GM18867 (cell line): ENCODE results near the gene RAPGEF1.
A peak's percentile ranks its signal among the peaks of the same experiment; 100 is the strongest.

ENCODE experiments used
- ATAC-seq: cut with Tn5 transposase; IDR thresholded peaks from one replicate; pipeline ENCODE4 v1.9.1; 2021; ENCODE audit warnings: mild to moderate bottlenecking, moderate library complexity; ENCODE audit not compliant: unreplicated experiment

RAPGEF1 gene, protein sequence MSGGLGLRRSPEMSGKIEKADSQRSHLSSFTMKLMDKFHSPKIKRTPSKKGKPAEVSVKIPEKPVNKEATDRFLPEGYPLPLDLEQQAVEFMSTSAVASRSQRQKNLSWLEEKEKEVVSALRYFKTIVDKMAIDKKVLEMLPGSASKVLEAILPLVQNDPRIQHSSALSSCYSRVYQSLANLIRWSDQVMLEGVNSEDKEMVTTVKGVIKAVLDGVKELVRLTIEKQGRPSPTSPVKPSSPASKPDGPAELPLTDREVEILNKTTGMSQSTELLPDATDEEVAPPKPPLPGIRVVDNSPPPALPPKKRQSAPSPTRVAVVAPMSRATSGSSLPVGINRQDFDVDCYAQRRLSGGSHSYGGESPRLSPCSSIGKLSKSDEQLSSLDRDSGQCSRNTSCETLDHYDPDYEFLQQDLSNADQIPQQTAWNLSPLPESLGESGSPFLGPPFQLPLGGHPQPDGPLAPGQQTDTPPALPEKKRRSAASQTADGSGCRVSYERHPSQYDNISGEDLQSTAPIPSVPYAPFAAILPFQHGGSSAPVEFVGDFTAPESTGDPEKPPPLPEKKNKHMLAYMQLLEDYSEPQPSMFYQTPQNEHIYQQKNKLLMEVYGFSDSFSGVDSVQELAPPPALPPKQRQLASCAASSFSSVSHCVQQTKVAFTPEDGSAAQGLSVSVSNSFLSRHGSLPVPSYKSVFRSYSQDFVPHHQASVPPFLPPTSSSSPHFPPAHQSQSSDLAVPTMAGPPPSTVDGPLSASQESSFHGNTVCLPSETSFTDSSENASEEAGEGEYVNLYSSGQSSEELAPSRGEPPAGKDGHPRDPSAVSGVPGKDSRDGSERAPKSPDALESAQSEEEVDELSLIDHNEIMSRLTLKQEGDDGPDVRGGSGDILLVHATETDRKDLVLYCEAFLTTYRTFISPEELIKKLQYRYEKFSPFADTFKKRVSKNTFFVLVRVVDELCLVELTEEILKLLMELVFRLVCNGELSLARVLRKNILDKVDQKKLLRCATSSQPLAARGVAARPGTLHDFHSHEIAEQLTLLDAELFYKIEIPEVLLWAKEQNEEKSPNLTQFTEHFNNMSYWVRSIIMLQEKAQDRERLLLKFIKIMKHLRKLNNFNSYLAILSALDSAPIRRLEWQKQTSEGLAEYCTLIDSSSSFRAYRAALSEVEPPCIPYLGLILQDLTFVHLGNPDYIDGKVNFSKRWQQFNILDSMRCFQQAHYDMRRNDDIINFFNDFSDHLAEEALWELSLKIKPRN (N-terminal part only)

GRCh38 chr9:131739959-131740648 is at the start of gene RAPGEF1:
TSS of gene RAPGEF1 (minus strand) at chr9:131740076. CDS start at chr9:131739830, 246 bp downstream.
- peak; percentile 50 for ATAC-seq

GRCh38 chr9:131788851-131789250 is 49.0 kb upstream of the RAPGEF1 start:
- ATAC-seq = no peak

GRCh38 chr9:131787838-131788237 is 48.0 kb upstream of the RAPGEF1 start:
- ATAC-seq = no peak

DNA sequence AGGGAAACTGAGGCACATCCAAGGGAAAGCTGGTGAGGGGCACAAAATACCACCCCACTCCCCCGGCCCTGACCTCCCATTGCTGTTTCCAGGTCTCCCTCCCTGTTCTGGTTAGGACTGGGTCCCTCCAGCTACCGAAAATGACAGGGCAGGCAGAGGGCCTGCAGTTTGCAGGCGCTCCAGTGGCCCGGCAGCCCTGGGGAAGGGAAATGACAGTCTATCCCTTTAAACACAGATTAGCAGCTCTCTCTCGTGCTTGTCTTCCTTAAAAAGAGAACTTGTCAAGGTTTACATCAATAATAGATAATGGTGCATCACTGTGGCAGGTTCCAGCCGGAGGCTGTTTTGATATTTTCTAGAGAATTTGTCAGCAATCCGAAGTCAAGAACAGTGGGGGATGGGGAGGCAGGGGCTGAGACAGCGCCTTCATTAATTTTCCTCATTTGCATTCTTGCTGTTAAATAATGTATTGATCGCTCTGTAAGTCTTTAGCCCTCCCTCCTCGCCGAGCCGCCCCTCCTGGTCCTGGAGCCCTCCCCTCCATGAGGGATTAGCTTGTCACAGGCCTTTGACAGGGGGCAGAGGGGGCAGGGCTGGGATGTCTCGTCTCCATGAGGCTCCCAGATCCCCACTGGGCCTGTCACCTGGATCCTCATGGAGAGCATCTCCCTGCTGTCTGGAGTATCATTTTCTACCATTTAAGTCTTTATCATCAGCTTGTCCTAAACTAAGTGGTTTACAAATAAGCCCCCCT is 45.0 kb upstream of the RAPGEF1 start:
- ATAC-seq = no peak

- no peak for ATAC-seq
These were observed 41.2 kb upstream of the RAPGEF1 start for GRCh38 chr9:131781069-131781468.

DNA sequence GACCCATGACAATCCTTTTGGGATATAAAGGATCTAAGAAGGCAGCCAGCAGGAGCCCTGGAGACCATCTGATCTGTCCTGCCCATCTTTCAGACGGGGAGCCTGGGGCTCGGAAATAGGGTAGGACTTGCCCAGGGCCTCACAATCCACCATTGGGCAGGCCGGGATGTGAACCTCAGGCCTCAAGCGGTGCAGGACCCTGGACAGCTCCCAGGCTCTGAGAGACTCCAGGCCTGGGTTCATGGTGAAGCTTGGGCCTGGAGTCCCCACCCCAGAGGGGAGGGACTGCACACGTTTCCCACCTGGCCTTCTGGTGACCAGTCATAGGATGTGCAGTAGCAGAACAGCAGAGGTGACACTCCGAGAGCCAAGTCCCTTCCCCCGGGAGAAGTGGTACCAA is 36.6 kb upstream of the RAPGEF1 start:
- no peak for ATAC-seq

DNA sequence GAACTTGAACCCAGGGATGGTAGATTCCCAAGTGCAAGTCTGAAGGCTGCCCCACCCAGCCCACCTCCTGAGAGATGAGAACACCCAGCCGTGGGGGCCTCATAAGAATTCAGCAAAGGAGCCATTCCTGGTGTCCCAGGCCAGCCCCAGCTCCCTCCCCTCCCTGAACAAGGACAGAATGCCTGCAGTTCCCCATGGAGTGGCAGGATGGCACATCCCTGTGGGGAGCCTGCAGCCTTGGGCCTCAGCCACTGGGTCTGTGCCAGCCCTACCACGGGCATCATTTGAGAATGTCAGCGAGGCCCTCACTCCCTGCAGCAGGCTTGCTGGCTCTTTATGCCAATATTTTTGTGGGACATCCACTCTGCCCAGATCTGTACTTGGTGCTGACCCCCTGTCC is 36.2 kb upstream of the RAPGEF1 start:
- no peak for ATAC-seq

DNA sequence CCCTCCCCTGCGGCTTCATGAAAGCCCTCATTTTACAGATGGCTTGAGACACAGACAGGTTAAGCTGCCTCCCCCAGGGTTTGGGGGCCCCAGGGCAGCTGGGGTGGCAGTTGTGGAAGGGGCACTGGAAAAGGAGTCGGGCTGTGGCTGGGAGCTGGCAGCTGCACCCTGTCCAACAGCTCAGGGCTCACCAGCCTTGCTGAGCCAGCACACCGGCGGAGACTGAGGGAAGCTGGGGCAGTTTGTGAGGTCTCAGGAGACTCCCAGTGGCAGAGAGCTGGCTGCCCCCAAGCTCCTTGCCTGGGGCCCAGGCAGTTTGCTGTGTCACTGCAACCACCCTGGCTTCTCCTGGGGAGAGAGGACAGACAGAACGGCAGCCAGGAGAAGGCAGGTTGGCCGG is 34.8 kb upstream of the RAPGEF1 start:
- ATAC-seq = no peak

DNA sequence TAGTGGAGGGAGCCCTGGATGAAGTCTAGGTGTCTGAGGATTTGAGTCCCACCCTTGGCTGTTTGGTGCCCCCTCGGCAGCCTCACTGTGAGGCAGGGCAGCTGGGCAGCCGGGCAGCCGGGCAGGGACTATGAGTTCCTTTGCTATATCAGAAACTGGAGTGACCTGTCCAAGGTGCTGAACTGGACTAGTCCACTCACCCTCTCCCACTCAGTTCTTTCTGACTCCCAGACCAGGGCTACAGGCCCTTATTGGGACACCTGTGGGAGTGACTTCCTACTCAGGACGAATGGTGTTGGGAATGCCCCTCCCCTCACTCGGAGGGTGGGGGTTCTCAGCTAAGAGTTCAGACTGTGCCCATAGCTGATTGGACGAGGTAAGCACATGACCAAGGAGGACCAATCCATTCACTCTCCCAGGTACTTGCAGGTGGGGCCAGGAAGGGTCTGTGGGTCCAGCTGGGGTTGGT is 34.1 kb upstream of the RAPGEF1 start:
- ATAC-seq = no peak

DNA sequence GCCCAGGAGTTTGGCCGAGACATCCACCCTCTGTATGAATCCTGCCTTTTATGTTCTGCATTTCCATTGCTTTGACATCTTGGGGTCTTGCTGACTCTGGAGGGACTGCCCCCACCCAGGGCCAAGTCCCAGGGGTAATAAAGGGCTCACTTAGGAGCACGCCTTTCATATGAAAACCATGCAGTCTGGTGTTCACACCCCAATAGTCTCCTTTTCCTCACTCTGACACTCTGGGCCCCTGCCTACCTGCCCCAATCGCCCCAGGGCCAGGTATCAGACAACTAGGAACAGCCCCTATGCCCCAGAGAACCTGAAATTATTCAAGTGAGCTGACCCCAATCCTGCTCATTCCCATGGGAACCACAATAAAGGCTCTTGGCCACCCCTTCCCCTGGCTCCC is 33.1 kb upstream of the RAPGEF1 start:
- ATAC-seq = no peak

- ATAC-seq = no peak
These were observed 31.8 kb upstream of the RAPGEF1 start for GRCh38 chr9:131771646-131772045.

DNA sequence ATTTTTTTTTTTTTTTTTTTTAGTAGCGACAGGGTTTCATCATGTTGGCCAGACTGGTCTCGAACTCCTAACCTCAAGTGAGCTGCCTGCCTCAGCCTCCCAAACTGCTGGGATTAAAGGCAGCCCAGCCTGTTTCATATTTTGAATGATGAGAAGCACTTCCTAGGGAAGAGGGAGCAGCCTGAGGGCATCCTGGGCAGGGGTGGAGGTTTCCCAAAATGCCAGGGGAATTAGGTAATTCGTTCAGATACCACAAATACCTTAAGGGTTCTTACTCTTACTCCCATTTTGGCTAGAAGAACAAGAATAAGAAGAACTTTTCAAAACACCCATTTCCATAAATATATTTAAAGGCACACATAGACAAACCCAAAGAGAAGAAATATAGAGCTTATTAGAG is 29.5 kb upstream of the RAPGEF1 start:
- no peak for ATAC-seq

DNA sequence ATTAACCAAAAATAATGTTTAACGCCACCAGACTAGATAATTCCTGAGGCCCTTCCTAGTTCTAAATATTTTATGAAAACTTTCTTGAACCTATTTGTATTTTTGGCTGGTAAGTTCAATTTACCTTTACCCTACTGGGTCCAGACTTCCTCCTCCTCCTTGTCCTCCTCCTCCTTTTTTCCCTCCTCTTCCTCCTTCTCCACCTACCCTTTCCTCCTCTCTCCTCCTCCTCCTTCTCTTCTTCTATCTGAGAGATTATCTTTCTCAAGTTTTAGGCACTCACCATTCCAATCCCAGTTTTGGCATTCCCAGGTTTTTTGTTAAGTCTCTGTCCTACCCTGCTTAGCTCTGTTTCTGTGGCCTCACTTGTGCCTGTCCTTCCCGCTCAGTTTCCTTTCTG is 24.7 kb upstream of the RAPGEF1 start:
- ATAC-seq = no peak

DNA sequence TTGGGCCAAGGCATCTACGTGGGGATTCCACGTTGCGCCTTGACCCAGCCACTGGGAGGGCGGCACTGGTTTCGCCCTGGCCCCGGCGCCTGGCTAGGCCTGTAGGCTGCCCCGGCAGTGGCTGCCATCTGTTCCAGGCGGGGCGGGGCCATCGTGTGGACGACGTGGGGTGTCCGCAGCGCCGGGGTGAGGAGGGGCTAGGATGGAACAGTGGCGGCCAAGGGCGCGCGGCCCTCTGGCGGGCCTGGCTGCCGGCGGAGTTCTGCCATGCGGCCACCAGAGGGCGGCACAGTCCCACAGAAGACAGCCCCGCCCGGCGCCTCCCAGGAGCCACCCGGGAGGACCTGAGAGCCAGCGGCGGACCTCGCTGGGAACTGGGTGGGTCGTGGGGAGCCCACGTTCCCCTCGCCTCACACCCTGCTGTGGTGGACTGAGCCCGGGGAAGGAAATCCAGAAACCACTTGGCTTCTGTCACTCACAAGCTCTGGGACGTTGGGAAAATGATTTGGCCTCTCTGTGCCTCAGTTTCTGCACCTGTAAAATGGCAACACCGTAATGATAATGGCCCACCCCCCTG is 22.6 kb upstream of the RAPGEF1 start:
- ATAC-seq = peak; percentile 56

DNA sequence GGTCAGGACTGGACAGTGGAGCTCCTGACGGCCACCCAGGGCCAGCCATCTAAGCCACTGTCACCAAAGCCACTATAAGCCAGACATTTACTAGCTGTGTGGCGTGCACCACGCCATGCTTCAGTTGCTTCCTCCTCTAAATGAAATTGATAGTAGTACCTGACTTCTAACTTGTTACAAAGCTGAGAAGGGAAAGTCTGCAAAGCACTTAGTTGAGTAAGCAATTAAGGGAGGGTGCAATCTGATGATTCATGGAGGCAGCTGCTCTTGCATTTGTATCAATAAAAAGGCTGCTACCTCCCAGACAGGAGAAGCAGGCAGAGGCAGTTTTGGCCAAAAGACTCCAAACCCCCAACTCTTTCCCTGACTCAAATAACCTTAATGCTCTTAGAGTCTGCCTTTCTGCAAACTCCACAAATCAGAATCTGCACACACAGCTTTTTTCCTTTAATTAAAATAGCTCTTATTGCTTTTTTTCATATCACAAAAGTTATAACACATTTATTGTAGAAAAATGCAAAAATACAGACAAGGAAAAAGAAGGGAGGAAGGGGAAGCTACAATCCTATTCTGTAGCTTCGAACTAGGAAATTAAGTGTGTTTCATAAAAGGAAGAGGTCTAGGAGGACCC is 19.3 kb upstream of the RAPGEF1 start:
- ATAC-seq = no peak

- ATAC-seq = no peak
These were observed 17.7 kb upstream of the RAPGEF1 start for GRCh38 chr9:131757549-131757948.

GRCh38 chr9:131755541-131756198 is 15.8 kb upstream of the RAPGEF1 start:
- no peak for ATAC-seq

GRCh38 chr9:131754846-131755245 is 15.0 kb upstream of the RAPGEF1 start:
- no peak for ATAC-seq
